Activated T-cell treated with anti-CD3 and anti-CD28 coated beads, Interleukin-2, amount 50 U/mL, for 1 hour (primary cell): ENCODE data around the gene GDF3.
"Not testable (repeated sequence)": the region's sequence is repeated elsewhere in the genome, so short reads cannot be mapped to it uniquely, and the experiment has no call there.

ENCODE experiments used
- DNase-seq: peaks from one replicate; pipeline ENCODE4 v3.0.0-alpha.2; 2020

GDF3 gene

GRCh38 chr12:7695566-7696197 lies at the start of gene GDF3:
Gene GDF3, minus strand, starts transcription at chr12:7695775. Its CDS starts 47 bp downstream, at chr12:7695728.
- no peak for DNase-seq

GRCh38 chr12:7732993-7733392 lies 37.4 kb upstream of the GDF3 start:
- no peak for DNase-seq

GRCh38 chr12:7731486-7731885 lies 35.9 kb upstream of the GDF3 start:
- no peak for DNase-seq

- not testable (repeated sequence) for DNase-seq
These were observed 35.4 kb upstream of the GDF3 start for GRCh38 chr12:7730984-7731383.

- DNase-seq, result no peak
These were observed 34.2 kb upstream of the GDF3 start for GRCh38 chr12:7729746-7730145.

- no peak for DNase-seq
These were observed 28.4 kb upstream of the GDF3 start for GRCh38 chr12:7723926-7724325.

- no peak for DNase-seq
These were observed 24.6 kb upstream of the GDF3 start for GRCh38 chr12:7719946-7720730.

- DNase-seq, result no peak
These were observed 20.8 kb upstream of the GDF3 start for GRCh38 chr12:7716381-7716780.

- no peak for DNase-seq
These were observed 17.4 kb upstream of the GDF3 start for GRCh38 chr12:7712841-7713442.

- DNase-seq, result no peak
These were observed 15.6 kb upstream of the GDF3 start, which contains the start of gene DPPA3 for GRCh38 chr12:7711133-7711532. Gene DPPA3, plus strand, starts transcription at chr12:7711433. Its CDS starts 138 bp downstream, at chr12:7711571.

GRCh38 chr12:7709969-7710675 lies 14.5 kb upstream of the GDF3 start:
- no peak for DNase-seq

GRCh38 chr12:7705846-7706245 lies 10.3 kb upstream of the GDF3 start:
- no peak for DNase-seq

- DNase-seq, result no peak
These were observed 376 bp downstream of the GDF3 start for GRCh38 chr12:7695237-7695560.

- DNase-seq, result no peak
These were observed 879 bp downstream of the GDF3 start for GRCh38 chr12:7694556-7695236.

GRCh38 chr12:7693793-7694192 lies 1.8 kb downstream of the GDF3 start:
- no peak for DNase-seq

- no peak for DNase-seq
These were observed 14.0 kb downstream of the GDF3 start for GRCh38 chr12:7681535-7681934.

GRCh38 chr12:7679251-7680045 lies 16.1 kb downstream of the GDF3 start:
- no peak for DNase-seq

GRCh38 chr12:7678744-7679143 lies 16.8 kb downstream of the GDF3 start:
- DNase-seq, result no peak

- not testable (repeated sequence) for DNase-seq
These were observed 18.1 kb downstream of the GDF3 start for GRCh38 chr12:7677432-7677888.

- not testable (repeated sequence) for DNase-seq
These were observed 20.1 kb downstream of the GDF3 start for GRCh38 chr12:7675455-7675854.

- no peak for DNase-seq
These were observed 27.4 kb downstream of the GDF3 start for GRCh38 chr12:7668171-7668570.

GRCh38 chr12:7667125-7667524 lies 28.4 kb downstream of the GDF3 start:
- DNase-seq, result no peak
